ENCODE data around the gene SH3BGRL. TPM values are rescaled to one million over a fixed set of nuclear protein-coding genes. Genes with fewer than 3 reads are reported as not detected.

The SH3BGRL gene
- total RNA-seq, 1 experiment from 2014 or later, result 32.4 TPM

GRCh38 chrX:81238166-81238565, 36.3 kb downstream of the SH3BGRL start:
- no peak overlapping the region for H3K4me2 ChIP-seq (ENCODE audit: low read length)
- H2AFZ ChIP-seq (ENCODE audit: low read depth, low read length, poor library complexity, severe bottlenecking), result no peak overlapping the region
- no peaks in the 10 kb centered on the region for H3K27me3 ChIP-seq (ENCODE audit: insufficient read depth, low read length)
- H3K9me2 ChIP-seq (ENCODE audit: insufficient read depth), result no peaks in the 10 kb centered on the region
- TF ChIP-seq TCF7L2 (IDR thresholded peaks at IDR 0.05; ENCODE audit: borderline replicate concordance, extremely low read depth, insufficient read depth, insufficient read length), result no peak
- no peak for TF ChIP-seq SIN3A (IDR thresholded peaks at IDR 0.05; ENCODE audit: low read depth)
- TF ChIP-seq EZH2 (IDR thresholded peaks at IDR 0.05), result no peak
- TF ChIP-seq CBX3 (IDR thresholded peaks at IDR 0.05; ENCODE audit: low read depth), result no peak
- no peak for TF ChIP-seq ZNF274 (IDR thresholded peaks at IDR 0.05; ENCODE audit: low read depth, low read length)
- no peak for TF ChIP-seq JUND (IDR thresholded peaks at IDR 0.05)
- TF ChIP-seq CEBPB (IDR thresholded peaks at IDR 0.05; ENCODE audit: low read depth), result no peak
- TF ChIP-seq ZBTB33 (IDR thresholded peaks at IDR 0.05; ENCODE audit: extremely low read depth, insufficient replicate concordance, low read length), result no peak
- TF ChIP-seq RAD21 (IDR thresholded peaks at IDR 0.05; ENCODE audit: low read depth), result no peak
- no peak for TF ChIP-seq ATF3 (IDR thresholded peaks at IDR 0.05)
- TF ChIP-seq ZFX (IDR thresholded peaks at IDR 0.05), result no peak
- no peak for TF ChIP-seq FOSL1 (IDR thresholded peaks at IDR 0.05; ENCODE audit: low read depth)
- no peak for TF ChIP-seq EZH2phosphoT487 (IDR thresholded peaks at IDR 0.05; ENCODE audit: borderline replicate concordance)
- TF ChIP-seq ELF1 (IDR thresholded peaks at IDR 0.05; ENCODE audit: borderline replicate concordance, low read depth), result no peak
- TF ChIP-seq POLR2AphosphoS5 (IDR thresholded peaks at IDR 0.05; ENCODE audit: low read depth, low read length), result no peak
- TF ChIP-seq EGR1 (IDR thresholded peaks at IDR 0.05; ENCODE audit: low read depth), result no peak
- no peak for TF ChIP-seq REST (IDR thresholded peaks at IDR 0.05; ENCODE audit: low read depth)
- no peak for TF ChIP-seq CTCF (IDR thresholded peaks at IDR 0.05 in 2 of 3, conservative IDR thresholded peaks at IDR 0.05 in 1 of 3; ENCODE audit: borderline replicate concordance in 1 of 3, insufficient read depth in 1 of 3, low read depth in 2 of 3, low read length in 2 of 3)
- TF ChIP-seq SP1 (IDR thresholded peaks at IDR 0.05; ENCODE audit: low read depth), result no peak
- no peak for TF ChIP-seq MAX (IDR thresholded peaks at IDR 0.05)
- H3K4me1 ChIP-seq (ENCODE audit: control insufficient read depth in 1 of 2, insufficient read depth in 2 of 2, low read length in 2 of 2), result no peaks in the 10 kb centered on the region
- H3K4me3 ChIP-seq (replicated peaks in 1 of 2; ENCODE audit: low read depth in 1 of 2, low read length in 2 of 2), result no peak overlapping the region
- intact Hi-C loops (cut with micrococcal nuclease), result no loop called here
- ChIA-PET CTCF (no interaction called here), POLR2A (no interaction called here), RAD21 (ENCODE audit: low non-redundant PET in 1 of 2, low total read pairs in 2 of 2, uncharacterized antibody in 2 of 2, unreplicated experiment in 2 of 2) (no interaction called here)
- no peak overlapping the region for H3K27ac ChIP-seq (ENCODE audit: low read depth, low read length)
- no peaks in the 10 kb centered on the region for H3K36me3 ChIP-seq (ENCODE audit: control insufficient read depth in 1 of 2, insufficient read depth in 2 of 2, low read length in 2 of 2)
- BruUV-seq (replicated peaks), result no TSS peak
- H3K9me3 ChIP-seq (ENCODE audit: control insufficient read depth in 1 of 2, insufficient read depth in 1 of 2, low read depth in 1 of 2, low read length in 2 of 2), result no peaks in the 10 kb centered on the region
- DNase-seq (ENCODE audit: low read depth, low spot score), result no peak
- no peaks in the 10 kb centered on the region for H4K20me1 ChIP-seq (ENCODE audit: insufficient read depth)
- peak; percentile 38; the same call in 1 of the 2 replicates for ATAC-seq
- no peaks in the 10 kb centered on the region for H3K79me2 ChIP-seq (ENCODE audit: insufficient read depth, low read length)
- H3K9ac ChIP-seq (ENCODE audit: low read length), result no peak overlapping the region
